K562 (cell line): ENCODE measurements around the gene VPS45. TPM values are rescaled to one million over a fixed set of nuclear protein-coding genes. Genes with fewer than 3 reads are reported as not detected.

ENCODE experiments used
- ATF7 ChIP-seq: fragments of 450-650 bp; IDR thresholded peaks from 2 replicates; pipeline ENCODE4 v1.7.1; 2014; ENCODE audit warnings: mild to moderate bottlenecking, moderate library complexity
- KDM4B ChIP-seq, 2 experiments: fragments of 450-650 bp in 1 of 2; sonication (generic) in 1 of 2; IDR thresholded peaks; 2 replicates each; pipeline ENCODE4 v1.6.1; 2016 to 2017; ENCODE audit warnings: borderline replicate concordance in 2 of 2, antibody characterized with exemption in 1 of 2, low read depth in 1 of 2, mild to moderate bottlenecking in 1 of 2
- KLF1 ChIP-seq: fragments of 450-650 bp; IDR thresholded peaks from 2 replicates; pipeline ENCODE4 v1.6.1; 2016; ENCODE audit warnings: missing genetic modification characterization, missing compliant biosample characterization
- PRMT5 ChIP-seq: sonication (generic); formaldehyde crosslinking; IDR thresholded peaks from 2 replicates; pipeline ENCODE4 v1.5.0; 2020; ENCODE audit warnings: missing genetic modification reagents
- TOE1 ChIP-seq, 2 experiments: fragments of 450-650 bp in 1 of 2; sonication (generic) in 1 of 2; formaldehyde crosslinking in 1 of 2; IDR thresholded peaks; 2 replicates each; pipeline versions ENCODE4 v1.7.1 to v1.8.0; 2016 to 2022; ENCODE audit warnings: borderline replicate concordance in 2 of 2, mild to moderate bottlenecking in 2 of 2, antibody characterized with exemption in 1 of 2, inconsistent platforms in 1 of 2, low read depth in 1 of 2, missing genetic modification reagents in 1 of 2, moderate library complexity in 1 of 2
- ZNF217 ChIP-seq: sonication (generic); formaldehyde crosslinking; IDR thresholded peaks from 2 replicates; pipeline ENCODE4 v1.8.0; 2022; ENCODE audit warnings: mild to moderate bottlenecking, missing genetic modification reagents
- polyA plus RNA-seq, 8 experiments: library from polyadenylated mRNA; depleted of rRNA in 4 of 8; stranded (reverse) in 5 of 8; unstranded in 3 of 8; fragments of >200 nt; fragmentation: Nextera tagmentation in 2 of 8; fragmentation: Illumina TruSeq in 1 of 8; extraction: Ambion mirVana in 2 of 8; extraction: Trizol in 1 of 8; gene quantifications; 2 replicates each; pipeline versions ENCODE4 v1.2.1 to v1.2.3, GENCODE V29; 2011 to 2014; ENCODE audit warnings: inconsistent platforms in 1 of 8, missing spikeins in 1 of 8
- total RNA-seq, 7 experiments: library from RNA; depleted of rRNA in 6 of 7; stranded (reverse); fragments of >200 nt in 6 of 7; fragmentation: Illumina TruSeq in 2 of 7; extraction: Trizol in 2 of 7; gene quantifications; 2 replicates each; pipeline versions ENCODE4 v1.2.1 to v1.2.3, GENCODE V29; 2011 to 2021; ENCODE audit warnings: low replicate concordance in 1 of 7
- TF ChIP-seq, protein P1 (sequence below), 2 experiments: fragments of 450-650 bp; conservative IDR thresholded peaks; 2 replicates each; pipeline ENCODE4 v1.6.1; 2017; ENCODE audit warnings: mild to moderate bottlenecking in 2 of 2, moderate library complexity in 2 of 2
- TF ChIP-seq, protein P2 (sequence below): fragments of 250-450 bp; sonication (Bioruptor Pico); IDR thresholded peaks from 2 replicates; pipeline ENCODE4 v1.5.0; 2021
- TF ChIP-seq, protein P3 (sequence below): fragments of 450-650 bp; IDR thresholded peaks from 2 replicates; pipeline ENCODE4 v1.6.1; 2016; ENCODE audit warnings: low read depth
- TF ChIP-seq, protein P4 (sequence below): sonication (generic); formaldehyde crosslinking; IDR thresholded peaks from 2 replicates; pipeline ENCODE4 v1.8.1; 2023; ENCODE audit warnings: mild to moderate bottlenecking, missing genetic modification reagents

Gene VPS45
- total and polyA plus RNA-seq, 9 of the 15 experiments (the other 6 are each of a cell fraction or from before 2014, with no cell fraction given), result 17.9 to 48.2 (median 34.4) TPM

DNA sequence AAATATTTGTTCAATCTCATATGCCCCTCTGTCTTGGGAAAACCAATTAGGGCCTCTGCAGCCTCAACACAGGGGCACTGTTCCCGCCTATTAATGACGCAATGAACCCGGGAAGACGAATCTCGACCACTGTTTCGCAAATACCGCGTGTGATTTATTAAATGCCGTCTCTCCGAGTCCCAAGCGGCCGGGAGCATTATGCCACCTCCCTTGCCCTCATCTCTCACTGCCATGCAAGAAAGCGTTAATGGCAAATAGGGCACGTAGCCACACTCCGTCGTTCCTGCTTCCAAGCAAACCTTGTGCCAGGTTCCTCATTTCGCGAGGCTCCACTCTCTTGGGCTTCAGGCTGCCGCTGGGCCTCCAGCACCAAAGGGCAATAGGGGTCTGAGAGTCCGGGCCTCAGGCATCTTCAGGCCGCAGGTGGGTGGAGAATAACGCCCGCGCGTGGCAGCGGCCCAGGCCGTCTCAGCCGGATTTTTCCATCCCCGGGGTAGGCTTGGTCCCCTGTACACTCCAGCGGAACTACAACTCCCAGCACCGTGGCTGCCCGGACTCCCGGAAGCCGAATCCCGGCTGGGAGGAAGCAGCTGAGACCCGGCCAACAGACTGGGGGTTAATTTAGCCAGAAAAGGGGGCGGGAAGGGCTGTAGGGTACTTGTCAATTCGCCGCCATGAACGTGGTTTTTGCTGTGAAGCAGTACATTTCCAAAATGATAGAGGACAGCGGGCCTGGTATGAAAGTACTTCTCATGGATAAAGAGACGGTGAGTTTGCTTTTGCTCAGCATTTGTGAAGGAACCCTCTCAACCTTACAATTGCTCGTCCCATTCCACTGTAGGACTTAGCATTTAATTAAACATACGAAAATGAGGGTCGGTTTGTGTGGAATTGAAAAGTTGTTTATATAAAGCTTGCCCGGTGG, at the start of gene VPS45 (continued):
- TF ChIP-seq, protein P1, sequence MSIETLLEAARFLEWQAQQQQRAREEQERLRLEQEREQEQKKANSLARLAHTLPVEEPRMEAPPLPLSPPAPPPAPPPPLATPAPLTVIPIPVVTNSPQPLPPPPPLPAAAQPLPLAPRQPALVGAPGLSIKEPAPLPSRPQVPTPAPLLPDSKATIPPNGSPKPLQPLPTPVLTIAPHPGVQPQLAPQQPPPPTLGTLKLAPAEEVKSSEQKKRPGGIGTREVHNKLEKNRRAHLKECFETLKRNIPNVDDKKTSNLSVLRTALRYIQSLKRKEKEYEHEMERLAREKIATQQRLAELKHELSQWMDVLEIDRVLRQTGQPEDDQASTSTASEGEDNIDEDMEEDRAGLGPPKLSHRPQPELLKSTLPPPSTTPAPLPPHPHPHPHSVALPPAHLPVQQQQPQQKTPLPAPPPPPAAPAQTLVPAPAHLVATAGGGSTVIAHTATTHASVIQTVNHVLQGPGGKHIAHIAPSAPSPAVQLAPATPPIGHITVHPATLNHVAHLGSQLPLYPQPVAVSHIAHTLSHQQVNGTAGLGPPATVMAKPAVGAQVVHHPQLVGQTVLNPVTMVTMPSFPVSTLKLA (conservative IDR thresholded peaks at IDR 0.05), result peak; percentile 72 to 83
- TF ChIP-seq ZNF217 (no peak), KDM4B (IDR thresholded peaks at IDR 0.05; ENCODE audit: borderline replicate concordance in 2 of 2, low read depth in 1 of 2) (peak in 1 of 2 experiments; percentile 91; a peak in 1 of 4 replicates), TOE1 (IDR thresholded peaks at IDR 0.05; ENCODE audit: borderline replicate concordance) (peak; percentile 66), TOE1 (CRISPR knock-in tag; IDR thresholded peaks at IDR 0.05; ENCODE audit: borderline replicate concordance, low read depth) (peak; percentile 97), KLF1 (tag) (no peak), ATF7 (peak; percentile 96), PRMT5 (CRISPR knock-in tag) (no peak)
- TF ChIP-seq, protein P2, sequence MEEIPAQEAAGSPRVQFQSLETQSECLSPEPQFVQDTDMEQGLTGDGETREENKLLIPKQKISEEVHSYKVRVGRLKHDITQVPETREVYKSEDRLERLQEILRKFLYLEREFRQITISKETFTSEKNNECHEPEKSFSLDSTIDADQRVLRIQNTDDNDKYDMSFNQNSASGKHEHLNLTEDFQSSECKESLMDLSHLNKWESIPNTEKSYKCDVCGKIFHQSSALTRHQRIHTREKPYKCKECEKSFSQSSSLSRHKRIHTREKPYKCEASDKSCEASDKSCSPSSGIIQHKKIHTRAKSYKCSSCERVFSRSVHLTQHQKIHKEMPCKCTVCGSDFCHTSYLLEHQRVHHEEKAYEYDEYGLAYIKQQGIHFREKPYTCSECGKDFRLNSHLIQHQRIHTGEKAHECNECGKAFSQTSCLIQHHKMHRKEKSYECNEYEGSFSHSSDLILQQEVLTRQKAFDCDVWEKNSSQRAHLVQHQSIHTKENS (CRISPR knock-in tag), result no peak
- TF ChIP-seq, protein P3, sequence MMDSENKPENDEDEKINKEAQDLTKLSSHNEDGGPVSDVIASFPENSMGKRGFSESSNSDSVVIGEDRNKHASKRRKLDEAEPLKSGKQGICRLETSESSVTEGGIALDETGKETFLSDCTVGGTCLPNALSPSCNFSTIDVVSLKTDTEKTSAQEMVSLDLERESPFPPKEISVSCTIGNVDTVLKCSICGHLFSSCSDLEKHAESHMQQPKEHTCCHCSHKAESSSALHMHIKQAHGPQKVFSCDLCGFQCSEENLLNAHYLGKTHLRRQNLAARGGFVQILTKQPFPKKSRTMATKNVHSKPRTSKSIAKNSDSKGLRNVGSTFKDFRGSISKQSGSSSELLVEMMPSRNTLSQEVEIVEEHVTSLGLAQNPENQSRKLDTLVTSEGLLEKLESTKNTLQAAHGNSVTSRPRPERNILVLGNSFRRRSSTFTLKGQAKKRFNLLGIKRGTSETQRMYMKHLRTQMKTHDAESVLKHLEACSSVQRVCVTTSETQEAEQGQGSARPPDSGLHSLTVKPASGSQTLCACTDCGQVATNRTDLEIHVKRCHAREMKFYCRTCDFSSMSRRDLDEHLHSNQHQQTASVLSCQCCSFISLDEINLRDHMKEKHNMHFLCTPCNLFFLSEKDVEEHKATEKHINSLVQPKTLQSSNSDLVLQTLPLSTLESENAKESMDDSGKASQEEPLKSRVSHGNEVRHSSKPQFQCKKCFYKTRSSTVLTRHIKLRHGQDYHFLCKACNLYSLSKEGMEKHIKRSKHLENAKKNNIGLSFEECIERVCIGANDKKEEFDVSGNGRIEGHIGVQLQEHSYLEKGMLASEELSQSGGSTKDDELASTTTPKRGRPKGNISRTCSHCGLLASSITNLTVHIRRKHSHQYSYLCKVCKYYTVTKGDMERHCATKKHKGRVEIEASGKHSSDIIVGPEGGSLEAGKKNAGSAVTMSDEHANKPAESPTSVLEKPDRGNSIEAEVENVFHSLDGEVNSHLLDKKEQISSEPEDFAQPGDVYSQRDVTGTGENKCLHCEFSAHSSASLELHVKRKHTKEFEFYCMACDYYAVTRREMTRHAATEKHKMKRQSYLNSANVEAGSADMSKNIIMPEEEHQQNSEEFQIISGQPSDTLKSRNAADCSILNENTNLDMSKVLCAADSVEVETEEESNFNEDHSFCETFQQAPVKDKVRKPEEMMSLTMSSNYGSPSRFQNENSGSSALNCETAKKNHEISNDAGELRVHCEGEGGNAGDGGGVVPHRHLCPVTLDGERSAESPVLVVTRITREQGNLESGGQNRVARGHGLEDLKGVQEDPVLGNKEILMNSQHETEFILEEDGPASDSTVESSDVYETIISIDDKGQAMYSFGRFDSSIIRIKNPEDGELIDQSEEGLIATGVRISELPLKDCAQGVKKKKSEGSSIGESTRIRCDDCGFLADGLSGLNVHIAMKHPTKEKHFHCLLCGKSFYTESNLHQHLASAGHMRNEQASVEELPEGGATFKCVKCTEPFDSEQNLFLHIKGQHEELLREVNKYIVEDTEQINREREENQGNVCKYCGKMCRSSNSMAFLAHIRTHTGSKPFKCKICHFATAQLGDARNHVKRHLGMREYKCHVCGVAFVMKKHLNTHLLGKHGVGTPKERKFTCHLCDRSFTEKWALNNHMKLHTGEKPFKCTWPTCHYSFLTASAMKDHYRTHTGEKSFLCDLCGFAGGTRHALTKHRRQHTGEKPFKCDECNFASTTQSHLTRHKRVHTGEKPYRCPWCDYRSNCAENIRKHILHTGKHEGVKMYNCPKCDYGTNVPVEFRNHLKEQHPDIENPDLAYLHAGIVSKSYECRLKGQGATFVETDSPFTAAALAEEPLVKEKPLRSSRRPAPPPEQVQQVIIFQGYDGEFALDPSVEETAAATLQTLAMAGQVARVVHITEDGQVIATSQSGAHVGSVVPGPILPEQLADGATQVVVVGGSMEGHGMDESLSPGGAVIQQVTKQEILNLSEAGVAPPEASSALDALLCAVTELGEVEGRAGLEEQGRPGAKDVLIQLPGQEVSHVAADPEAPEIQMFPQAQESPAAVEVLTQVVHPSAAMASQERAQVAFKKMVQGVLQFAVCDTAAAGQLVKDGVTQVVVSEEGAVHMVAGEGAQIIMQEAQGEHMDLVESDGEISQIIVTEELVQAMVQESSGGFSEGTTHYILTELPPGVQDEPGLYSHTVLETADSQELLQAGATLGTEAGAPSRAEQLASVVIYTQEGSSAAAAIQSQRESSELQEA, result no peak
- TF ChIP-seq, protein P4, sequence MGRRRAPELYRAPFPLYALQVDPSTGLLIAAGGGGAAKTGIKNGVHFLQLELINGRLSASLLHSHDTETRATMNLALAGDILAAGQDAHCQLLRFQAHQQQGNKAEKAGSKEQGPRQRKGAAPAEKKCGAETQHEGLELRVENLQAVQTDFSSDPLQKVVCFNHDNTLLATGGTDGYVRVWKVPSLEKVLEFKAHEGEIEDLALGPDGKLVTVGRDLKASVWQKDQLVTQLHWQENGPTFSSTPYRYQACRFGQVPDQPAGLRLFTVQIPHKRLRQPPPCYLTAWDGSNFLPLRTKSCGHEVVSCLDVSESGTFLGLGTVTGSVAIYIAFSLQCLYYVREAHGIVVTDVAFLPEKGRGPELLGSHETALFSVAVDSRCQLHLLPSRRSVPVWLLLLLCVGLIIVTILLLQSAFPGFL, result no peak
